HEK293 (cell line): ENCODE results near the gene TMEM8B.

ENCODE experiments used
- CTCF ChIP-seq: fragments of 450-650 bp; formaldehyde crosslinking; IDR thresholded peaks from 2 replicates; pipeline ENCODE4 v1.5.1; 2016; ENCODE audit warnings: missing biosample characterization, missing genetic modification characterization
- ZBTB26 ChIP-seq: fragments of 450-650 bp; formaldehyde crosslinking; optimal IDR thresholded peaks from 2 replicates; pipeline ENCODE3; 2016; ENCODE audit warnings: missing biosample characterization, mild to moderate bottlenecking, missing genetic modification characterization
- ZBTB49 ChIP-seq: fragments of 450-650 bp; formaldehyde crosslinking; IDR thresholded peaks from 2 replicates; pipeline ENCODE4 v1.5.1; 2016; ENCODE audit warnings: missing biosample characterization, missing genetic modification characterization, low read depth
- ZBTB8A ChIP-seq: fragments of 450-650 bp; formaldehyde crosslinking; IDR thresholded peaks from 2 replicates; pipeline ENCODE4 v1.5.1; 2016; ENCODE audit warnings: missing biosample characterization, missing genetic modification characterization
- ZNF26 ChIP-seq: fragments of 450-650 bp; formaldehyde crosslinking; IDR thresholded peaks from 2 replicates; pipeline ENCODE4 v1.5.1; 2016; ENCODE audit warnings: missing biosample characterization, missing genetic modification characterization
- ZNF391 ChIP-seq: fragments of 450-650 bp; formaldehyde crosslinking; IDR thresholded peaks from 2 replicates; pipeline ENCODE4 v1.5.1; 2016; ENCODE audit warnings: low read depth, missing biosample characterization, missing genetic modification characterization, borderline replicate concordance
- ZNF571 ChIP-seq: fragments of 450-650 bp; formaldehyde crosslinking; IDR thresholded peaks from 2 replicates; pipeline ENCODE4 v1.5.0; 2017; ENCODE audit warnings: missing biosample characterization, missing genetic modification characterization
- TF ChIP-seq, protein P1 (sequence below): fragments of 450-650 bp; formaldehyde crosslinking; IDR thresholded peaks from 2 replicates; pipeline ENCODE4 v1.5.1; 2016; ENCODE audit warnings: missing biosample characterization, missing genetic modification characterization

GRCh38 chr9:35835766-35836165 is 6.7 kb downstream of the TMEM8B start:
- TF ChIP-seq ZNF26 (tag by site-specific recombination): no peak
- no peak for TF ChIP-seq CTCF (tag by site-specific recombination)
- no peak for TF ChIP-seq ZBTB8A (tag by site-specific recombination)
- TF ChIP-seq, protein P1, sequence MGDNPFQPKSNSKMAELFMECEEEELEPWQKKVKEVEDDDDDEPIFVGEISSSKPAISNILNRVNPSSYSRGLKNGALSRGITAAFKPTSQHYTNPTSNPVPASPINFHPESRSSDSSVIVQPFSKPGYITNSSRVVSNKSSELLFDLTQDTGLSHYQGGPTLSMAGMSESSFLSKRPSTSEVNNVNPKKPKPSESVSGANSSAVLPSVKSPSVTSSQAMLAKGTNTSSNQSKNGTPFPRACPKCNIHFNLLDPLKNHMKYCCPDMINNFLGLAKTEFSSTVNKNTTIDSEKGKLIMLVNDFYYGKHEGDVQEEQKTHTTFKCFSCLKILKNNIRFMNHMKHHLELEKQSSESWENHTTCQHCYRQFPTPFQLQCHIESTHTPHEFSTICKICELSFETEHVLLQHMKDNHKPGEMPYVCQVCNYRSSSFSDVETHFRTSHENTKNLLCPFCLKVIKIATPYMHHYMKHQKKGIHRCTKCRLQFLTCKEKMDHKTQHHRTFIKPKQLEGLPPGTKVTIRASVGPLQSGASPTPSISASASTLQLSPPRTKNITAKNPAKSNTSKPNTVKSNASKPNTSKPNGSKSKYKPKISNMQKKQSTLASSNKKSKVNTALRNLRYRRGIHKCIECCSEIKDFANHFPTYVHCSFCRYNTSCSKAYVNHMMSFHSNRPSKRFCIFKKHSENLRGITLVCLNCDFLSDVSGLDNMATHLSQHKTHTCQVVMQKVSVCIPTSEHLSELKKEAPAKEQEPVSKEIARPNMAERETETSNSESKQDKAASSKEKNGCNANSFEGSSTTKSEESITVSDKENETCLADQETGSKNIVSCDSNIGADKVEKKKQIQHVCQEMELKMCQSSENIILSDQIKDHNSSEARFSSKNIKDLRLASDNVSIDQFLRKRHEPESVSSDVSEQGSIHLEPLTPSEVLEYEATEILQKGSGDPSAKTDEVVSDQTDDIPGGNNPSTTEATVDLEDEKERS (tag by site-specific recombination): no peak
- TF ChIP-seq ZNF391 (tag by site-specific recombination): no peak
- TF ChIP-seq ZBTB26: no peak
- no peak for TF ChIP-seq ZNF571
- TF ChIP-seq ZBTB49 (tag by site-specific recombination): no peak
